ENCODE data around the gene CD151.

CD151 gene

GRCh38 chr11:816433-816779 is 16.3 kb upstream of the CD151 start:
- DNase-seq (ENCODE audit: low spot score): no peak
- TF ChIP-seq CTCF (IDR thresholded peaks at IDR 0.05; ENCODE audit: extremely low read depth, insufficient read depth, missing control alignments): no peak
- in situ Hi-C loops (cut with MboI; ENCODE audit: low pct_unique_long_range_greater_than_20kb, low sequenced_read_pairs, unreplicated experiment): no loop called here

GRCh38 chr11:818396-819128 is 14.2 kb upstream of the CD151 start, which contains the start of gene PNPLA2:
Gene PNPLA2, plus strand, starts transcription at chr11:818914. Its CDS starts 805 bp downstream, at chr11:819719.
- TF ChIP-seq CTCF (IDR thresholded peaks at IDR 0.05; ENCODE audit: extremely low read depth, insufficient read depth, missing control alignments): no peak
- no peak for DNase-seq (ENCODE audit: low spot score)
- in situ Hi-C loops (cut with MboI; ENCODE audit: low pct_unique_long_range_greater_than_20kb, low sequenced_read_pairs, unreplicated experiment): no loop called here

GRCh38 chr11:819129-819931 is 13.4 kb upstream of the CD151 start:
- TF ChIP-seq CTCF (IDR thresholded peaks at IDR 0.05; ENCODE audit: extremely low read depth, insufficient read depth, missing control alignments): no peak
- in situ Hi-C loops (cut with MboI; ENCODE audit: low pct_unique_long_range_greater_than_20kb, low sequenced_read_pairs, unreplicated experiment): no loop called here
- DNase-seq (ENCODE audit: low spot score): peak; percentile 97

GRCh38 chr11:819943-820649 is 12.7 kb upstream of the CD151 start:
- no peak for TF ChIP-seq CTCF (IDR thresholded peaks at IDR 0.05; ENCODE audit: extremely low read depth, insufficient read depth, missing control alignments)
- in situ Hi-C loops (cut with MboI; ENCODE audit: low pct_unique_long_range_greater_than_20kb, low sequenced_read_pairs, unreplicated experiment): no loop called here
- peak; percentile 94 for DNase-seq (ENCODE audit: low spot score)

GRCh38 chr11:820655-821511 is 11.9 kb upstream of the CD151 start:
- in situ Hi-C loops (cut with MboI; ENCODE audit: low pct_unique_long_range_greater_than_20kb, low sequenced_read_pairs, unreplicated experiment): no loop called here
- TF ChIP-seq CTCF (IDR thresholded peaks at IDR 0.05; ENCODE audit: extremely low read depth, insufficient read depth, missing control alignments): no peak
- DNase-seq (ENCODE audit: low spot score): no peak

Measured in GM13977 (cell line).